ENCODE measurements around the gene FST. TPM values are rescaled to one million over a fixed set of nuclear protein-coding genes. Genes with fewer than 3 reads are reported as not detected.

The FST gene
- total and polyA plus RNA-seq, 2 of the 8 experiments (the other 6 are each of a cell fraction or from before 2014, with no cell fraction given): 16.6 to 17.5 TPM

DNA sequence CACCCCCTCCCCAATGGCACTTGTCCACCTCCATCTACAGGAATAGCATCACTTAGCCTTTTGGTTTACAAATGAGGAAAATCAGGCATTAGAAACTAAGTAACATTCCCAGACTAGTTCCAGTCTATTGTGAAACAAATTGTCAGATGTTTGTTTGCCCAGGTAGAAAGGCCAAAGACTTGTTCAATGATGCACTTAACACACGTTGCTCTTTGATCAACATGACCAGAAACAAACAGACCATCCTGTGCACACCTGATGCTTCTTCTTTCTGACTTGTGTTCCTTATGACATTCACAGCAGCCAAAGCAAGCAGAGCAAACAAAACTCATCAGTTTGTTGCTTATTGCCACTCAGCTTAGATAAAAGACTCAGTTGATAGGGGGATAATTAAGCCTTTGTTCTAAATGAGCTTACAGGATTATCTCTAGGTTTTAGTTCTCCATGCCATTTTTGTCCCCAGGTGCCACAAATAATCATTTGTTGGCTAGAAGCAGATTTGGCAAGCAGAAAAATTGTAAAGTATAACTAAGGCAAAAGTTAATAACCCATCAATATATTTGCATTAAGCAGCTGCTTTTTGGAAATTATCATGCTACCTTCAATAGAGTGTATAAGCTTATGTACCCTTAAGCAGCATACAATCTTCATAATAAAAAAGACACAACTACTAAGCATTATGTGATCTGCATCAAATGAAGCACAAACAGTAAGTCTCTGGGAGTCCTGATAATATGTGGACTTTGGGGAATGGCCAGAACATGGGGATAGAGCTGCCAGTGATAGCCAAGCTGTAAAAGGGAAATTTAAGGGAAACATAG lies 26.3 kb upstream of the FST start:
- Histone ChIP-seq H2BK20ac (ENCODE audit: low read length) (no peak overlapping the region), H4K20me1 (replicated peaks in 1 of 2; ENCODE audit: control insufficient read depth in 1 of 2, insufficient read depth in 2 of 2, low read length in 2 of 2) (no peaks in the 10 kb centered on the region), H3K56ac (replicated peaks; ENCODE audit: insufficient read length, low read depth, low read length) (no peak overlapping the region), H3K36me3 (ENCODE audit: control insufficient read depth in 2 of 4, insufficient read depth in 4 of 4, low read length in 3 of 4) (no peaks in the 10 kb centered on the region), H3K4me1 (replicated peaks in 1 of 4; ENCODE audit: control insufficient read depth in 3 of 4, insufficient read depth in 4 of 4, low read length in 3 of 4) (peaks cover 0 to 5% (median 4%) of the 10 kb centered on the region in 4 experiments; a peak in 3 of 7 replicates), H4K8ac (ENCODE audit: extremely low read depth, insufficient read depth, low read length) (no peak overlapping the region), H2AK5ac (ENCODE audit: low read depth, low read length) (no peak overlapping the region), H3K4ac (replicated peaks; ENCODE audit: insufficient read length, low read depth, low read length) (no peak overlapping the region), H3K14ac (ENCODE audit: insufficient read length) (no peak overlapping the region), H3K79me2 (ENCODE audit: control insufficient read depth in 1 of 2, insufficient read depth in 2 of 2, low read length in 2 of 2) (no peaks in the 10 kb centered on the region), H3K79me1 (ENCODE audit: low read depth, low read length) (no peaks in the 10 kb centered on the region), H3K27me3 (replicated peaks in 1 of 4; ENCODE audit: control insufficient read depth in 3 of 4, extremely low read depth in 1 of 4, insufficient read depth in 3 of 4, low read length in 3 of 4) (no peaks in the 10 kb centered on the region; a peak in 1 of 7 replicates), H2BK15ac (ENCODE audit: low read length) (no peak overlapping the region), H2BK5ac (ENCODE audit: low read depth, low read length) (no peak overlapping the region), H3K23ac (ENCODE audit: insufficient read length) (no peak overlapping the region), H2BK120ac (replicated peaks; ENCODE audit: low read depth, low read length) (no peak overlapping the region), H3K9ac (replicated peaks in 1 of 4; ENCODE audit: extremely low read depth in 1 of 4, low read depth in 3 of 4, low read length in 3 of 4) (no peak overlapping the region), H3K9me3 (ENCODE audit: insufficient read depth in 2 of 2, low read depth in 1 of 2, low read length in 1 of 2) (no peaks in the 10 kb centered on the region), H4K91ac (replicated peaks; ENCODE audit: insufficient read length, low read length) (no peak overlapping the region), H3K23me2 (ENCODE audit: low read depth, low read length) (no peaks in the 10 kb centered on the region), H2BK12ac (ENCODE audit: low read depth, low read length) (no peak overlapping the region), H3K18ac (ENCODE audit: extremely low read depth, low read length) (no peak overlapping the region), H3K4me2 (ENCODE audit: insufficient read depth in 1 of 2, low read depth in 2 of 2, low read length in 2 of 2) (peak overlapping the region in 1 of 2 experiments; percentile 25; a peak in 1 of 4 replicates), H3K27ac (ENCODE audit: low read depth, low read length) (no peak overlapping the region), H3K4me3 (ENCODE audit: extremely low read depth in 1 of 4, insufficient read depth in 2 of 4, low read depth in 3 of 4, low read length in 4 of 4) (no peak overlapping the region), H2AFZ (ENCODE audit: low read length) (no peak overlapping the region), H4K5ac (ENCODE audit: insufficient read length, low read depth, low read length) (no peak overlapping the region)
- CTCF ChIA-PET (ENCODE audit: partially characterized antibody): interaction anchor here (0.8 to 1.1 kb wide), 3 partner anchors 20 to 75 kb away, joined by 3 read pairs; no protein-coding TSS in a partner anchor
- 33% methylated on average over 1 of the region's 1 CpG; no CpG with 5 or more reads in 1 of the 2 experiments for WGBS, 2 experiments (ENCODE audit: extremely low coverage in 1 of 2, insufficient coverage in 1 of 2, insufficient read length in 1 of 2, insufficient replicate concordance in 2 of 2, low coverage in 1 of 2, low lambda C conversion rate in 2 of 2, missing lambda C conversion rate in 1 of 2)
- POLR2A ChIA-PET (ENCODE audit: partially characterized antibody): no interaction called here
- no peak for DNase-seq (ENCODE audit: low read depth in 1 of 2, low spot score in 2 of 2)
- FAIRE-seq: peak; percentile 28
- no peak for TF ChIP-seq KDM4A (IDR thresholded peaks at IDR 0.05; ENCODE audit: low read depth, low read length, severe bottlenecking)
- no peak for TF ChIP-seq SP1 (IDR thresholded peaks at IDR 0.05; ENCODE audit: low read depth, low read length)
- TF ChIP-seq, protein P1, sequence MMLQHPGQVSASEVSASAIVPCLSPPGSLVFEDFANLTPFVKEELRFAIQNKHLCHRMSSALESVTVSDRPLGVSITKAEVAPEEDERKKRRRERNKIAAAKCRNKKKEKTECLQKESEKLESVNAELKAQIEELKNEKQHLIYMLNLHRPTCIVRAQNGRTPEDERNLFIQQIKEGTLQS (IDR thresholded peaks at IDR 0.05; ENCODE audit: insufficient read depth, low read depth, low read length): no peak
- TF ChIP-seq BCL11A (IDR thresholded peaks at IDR 0.05; ENCODE audit: low read depth in 2 of 2, low read length in 2 of 2): no peak
- TF ChIP-seq GTF2F1 (IDR thresholded peaks at IDR 0.05; ENCODE audit: borderline replicate concordance, low read depth, low read length): no peak
